ENCODE measurements around the gene MAS1L.

The MAS1L gene

GRCh38 chr6:29527564-29527963 is 39.8 kb upstream of the MAS1L start:
- no peak for TF ChIP-seq CTCF (IDR thresholded peaks at IDR 0.05; ENCODE audit: extremely low read depth, missing control alignments)

GRCh38 chr6:29527126-29527525 is 39.4 kb upstream of the MAS1L start:
- no peak for TF ChIP-seq CTCF (IDR thresholded peaks at IDR 0.05; ENCODE audit: extremely low read depth, missing control alignments)
- DNase-seq (ENCODE audit: low spot score) = no peak

More at GRCh38 chr6:29527564-29527963, 39.8 kb upstream of the MAS1L start:
- no peak for DNase-seq (ENCODE audit: low spot score)

- no peak for TF ChIP-seq CTCF (IDR thresholded peaks at IDR 0.05; ENCODE audit: extremely low read depth, missing control alignments)
- no peak for DNase-seq (ENCODE audit: low spot score)
These were observed 37.5 kb upstream of the MAS1L start for GRCh38 chr6:29525311-29525639.

- no peak for TF ChIP-seq CTCF (IDR thresholded peaks at IDR 0.05; ENCODE audit: extremely low read depth, missing control alignments)
- no peak for DNase-seq (ENCODE audit: low spot score)
These were observed 36.9 kb upstream of the MAS1L start for GRCh38 chr6:29524444-29525310.

GRCh38 chr6:29524044-29524443 is 36.3 kb upstream of the MAS1L start:
- no peak for TF ChIP-seq CTCF (IDR thresholded peaks at IDR 0.05; ENCODE audit: extremely low read depth, missing control alignments)
- no peak for DNase-seq (ENCODE audit: low spot score)

- TF ChIP-seq CTCF (IDR thresholded peaks at IDR 0.05; ENCODE audit: extremely low read depth, missing control alignments) = no peak
- DNase-seq (ENCODE audit: low spot score) = no peak
These were observed 34.5 kb upstream of the MAS1L start for GRCh38 chr6:29522227-29522626.

- no peak for TF ChIP-seq CTCF (IDR thresholded peaks at IDR 0.05; ENCODE audit: extremely low read depth, missing control alignments)
- DNase-seq (ENCODE audit: low spot score) = no peak
These were observed 33.4 kb upstream of the MAS1L start for GRCh38 chr6:29521006-29521680.

Measured in GM20000 (cell line).